ENCODE data around the gene ZNF496. TPM values are rescaled to one million over a fixed set of nuclear protein-coding genes. Genes with fewer than 3 reads are reported as not detected.

Gene ZNF496
- total RNA-seq, 6 experiments from 2014 or later, result 3.7 to 5.8 (median 5.3) TPM

- WGBS (ENCODE audit: insufficient coverage, low coverage, low lambda C conversion rate, missing lambda C conversion rate), result 7% methylated on average over 8 of the region's 26 CpGs
- H3K4me3 ChIP-seq, result peak overlapping the region in 2 of 3 donors; percentile 24 to 31
- DNase-seq (peak in 1 of 3 donors; percentile 41), ATAC-seq (peak; percentile 67 to 77 (median 72))
- no peaks in the 10 kb centered on the region for H3K4me1 ChIP-seq
- H3K9me3 ChIP-seq, result no peaks in the 10 kb centered on the region
- TF ChIP-seq CTCF (IDR thresholded peaks at IDR 0.05) (peak; percentile 11 to 38 (median 36)), POLR2A (IDR thresholded peaks at IDR 0.05) (no peak)
- intact Hi-C loops (cut with DNase I), result no loop called here
- H3K27me3 ChIP-seq, result no peaks in the 10 kb centered on the region
- H3K36me3 ChIP-seq, result no peaks in the 10 kb centered on the region
- H3K27ac ChIP-seq, result no peak overlapping the region
Observed at GRCh38 chr1:247373721-247374141, 42.1 kb upstream of the ZNF496 start.

- ATAC-seq (no peak), DNase-seq (no peak)
- Histone ChIP-seq H3K36me3 (no peaks in the 10 kb centered on the region), H3K27ac (no peak overlapping the region), H3K9me3 (no peaks in the 10 kb centered on the region), H3K4me3 (no peak overlapping the region), H3K27me3 (no peaks in the 10 kb centered on the region), H3K4me1 (no peaks in the 10 kb centered on the region)
- intact Hi-C loops (cut with DNase I), result no loop called here
- TF ChIP-seq CTCF (IDR thresholded peaks at IDR 0.05), result no peak
- no peak for TF ChIP-seq POLR2A (IDR thresholded peaks at IDR 0.05)
- WGBS (ENCODE audit: insufficient coverage, low coverage, low lambda C conversion rate, missing lambda C conversion rate), result 75% methylated on average over 11 of the region's 16 CpGs
Observed at GRCh38 chr1:247371801-247372259, 40.2 kb upstream of the ZNF496 start.

- Histone ChIP-seq H3K4me1 (no peaks in the 10 kb centered on the region), H3K36me3 (no peaks in the 10 kb centered on the region), H3K27ac (no peak overlapping the region), H3K27me3 (no peaks in the 10 kb centered on the region), H3K9me3 (no peaks in the 10 kb centered on the region), H3K4me3 (no peak overlapping the region)
- ATAC-seq (peak in 1 of 4 donors; percentile 12), DNase-seq (peak in 1 of 3 donors; percentile 32)
- intact Hi-C loops (cut with DNase I), result no loop called here
- 52% methylated on average over 16 of the region's 16 CpGs for WGBS (ENCODE audit: insufficient coverage, low coverage, low lambda C conversion rate, missing lambda C conversion rate)
- TF ChIP-seq CTCF (IDR thresholded peaks at IDR 0.05) (no peak), POLR2A (IDR thresholded peaks at IDR 0.05) (no peak)
Observed at GRCh38 chr1:247370786-247371732, 39.4 kb upstream of the ZNF496 start.

GRCh38 chr1:247368490-247369145 is 37.0 kb upstream of the ZNF496 start:
- 58% methylated on average over 7 of the region's 7 CpGs for WGBS (ENCODE audit: insufficient coverage, low coverage, low lambda C conversion rate, missing lambda C conversion rate)
- Histone ChIP-seq H3K27me3 (no peaks in the 10 kb centered on the region), H3K9me3 (no peaks in the 10 kb centered on the region), H3K4me3 (no peak overlapping the region), H3K36me3 (no peaks in the 10 kb centered on the region), H3K27ac (no peak overlapping the region), H3K4me1 (no peaks in the 10 kb centered on the region)
- intact Hi-C loops (cut with DNase I), result no loop called here
- no peak for TF ChIP-seq POLR2A (IDR thresholded peaks at IDR 0.05)
- DNase-seq, result no peak
- no peak for ATAC-seq
